ENCODE results near the gene SYTL1. TPM values are rescaled to one million over a fixed set of nuclear protein-coding genes. Genes with fewer than 3 reads are reported as not detected.

Gene SYTL1
- total RNA-seq, 4 donors from 2014 or later, result 12.4 to 23.9 (median 18.4) TPM

DNA sequence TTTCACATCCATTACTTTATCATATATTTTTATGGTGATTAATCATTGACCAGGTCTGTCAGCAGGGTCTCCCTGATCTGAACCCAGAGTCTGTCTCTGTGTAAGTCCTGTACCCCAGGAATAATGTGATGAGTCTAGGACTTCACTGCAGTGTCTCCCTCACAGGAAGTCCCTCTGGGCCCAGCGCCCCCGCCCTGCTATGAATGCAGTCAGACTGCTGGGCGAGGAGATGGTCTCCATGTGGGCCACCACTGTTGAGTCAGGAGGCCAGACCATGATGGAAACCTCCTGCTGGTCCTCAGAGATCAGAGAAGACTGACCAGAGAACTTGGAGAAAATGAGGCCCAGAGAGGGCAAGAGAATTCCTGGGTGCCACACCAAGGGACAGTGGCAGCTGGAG is 10.4 kb upstream of the SYTL1 start:
- no peak overlapping the region for H3K27ac ChIP-seq
- TF ChIP-seq, protein P1, sequence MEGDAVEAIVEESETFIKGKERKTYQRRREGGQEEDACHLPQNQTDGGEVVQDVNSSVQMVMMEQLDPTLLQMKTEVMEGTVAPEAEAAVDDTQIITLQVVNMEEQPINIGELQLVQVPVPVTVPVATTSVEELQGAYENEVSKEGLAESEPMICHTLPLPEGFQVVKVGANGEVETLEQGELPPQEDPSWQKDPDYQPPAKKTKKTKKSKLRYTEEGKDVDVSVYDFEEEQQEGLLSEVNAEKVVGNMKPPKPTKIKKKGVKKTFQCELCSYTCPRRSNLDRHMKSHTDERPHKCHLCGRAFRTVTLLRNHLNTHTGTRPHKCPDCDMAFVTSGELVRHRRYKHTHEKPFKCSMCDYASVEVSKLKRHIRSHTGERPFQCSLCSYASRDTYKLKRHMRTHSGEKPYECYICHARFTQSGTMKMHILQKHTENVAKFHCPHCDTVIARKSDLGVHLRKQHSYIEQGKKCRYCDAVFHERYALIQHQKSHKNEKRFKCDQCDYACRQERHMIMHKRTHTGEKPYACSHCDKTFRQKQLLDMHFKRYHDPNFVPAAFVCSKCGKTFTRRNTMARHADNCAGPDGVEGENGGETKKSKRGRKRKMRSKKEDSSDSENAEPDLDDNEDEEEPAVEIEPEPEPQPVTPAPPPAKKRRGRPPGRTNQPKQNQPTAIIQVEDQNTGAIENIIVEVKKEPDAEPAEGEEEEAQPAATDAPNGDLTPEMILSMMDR (IDR thresholded peaks at IDR 0.05), result no peak
- TF ChIP-seq POLR2A (IDR thresholded peaks at IDR 0.05), result no peak
- no peaks in the 10 kb centered on the region for H3K9me3 ChIP-seq
- peaks cover 10 to 41% of the 10 kb centered on the region in 2 donors for H3K36me3 ChIP-seq
- intact Hi-C loops (cut with DNase I), result no loop called here
- 94 to 95% methylated on average over 3 of the region's 3 CpGs for whole genome bisulfite sequencing, 2 donors
- H3K27me3 ChIP-seq, result no peaks in the 10 kb centered on the region
- no peaks in the 10 kb centered on the region for H3K4me1 ChIP-seq
- no peak overlapping the region for H3K4me3 ChIP-seq (replicated peaks in 1 of 3)
- DNase-seq, result no peak

DNA sequence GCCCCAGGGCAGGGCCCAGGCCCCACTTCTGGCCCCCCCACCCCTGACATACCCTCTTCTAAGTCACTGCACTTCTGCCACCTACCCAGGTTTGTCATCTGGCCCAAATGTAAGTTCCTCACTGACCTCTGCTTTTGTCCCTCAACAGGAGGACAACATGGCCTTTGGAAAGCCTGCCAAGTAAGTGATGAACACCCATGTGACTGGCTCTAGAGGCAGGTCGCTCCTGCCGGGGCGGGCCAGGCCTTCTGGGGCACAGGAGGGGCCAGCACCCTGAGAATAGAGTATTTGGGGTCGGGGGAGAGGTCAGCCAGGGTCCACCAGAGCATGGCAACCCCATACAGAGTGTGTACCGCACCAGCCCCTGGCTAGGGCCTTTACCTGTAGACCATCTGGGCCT is 9.9 kb upstream of the SYTL1 start:
- no peaks in the 10 kb centered on the region for H3K27me3 ChIP-seq
- DNase-seq, result no peak
- H3K4me3 ChIP-seq (replicated peaks in 1 of 3), result no peak overlapping the region
- TF ChIP-seq POLR2A (IDR thresholded peaks at IDR 0.05), result no peak
- TF ChIP-seq, protein P1 (IDR thresholded peaks at IDR 0.05), result no peak
- H3K4me1 ChIP-seq, result no peaks in the 10 kb centered on the region
- H3K9me3 ChIP-seq, result no peaks in the 10 kb centered on the region
- WGBS, 2 donors, result 92 to 100% methylated on average over 1 to 5 of the region's 5 CpGs
- peaks cover 10 to 44% of the 10 kb centered on the region in 2 donors for H3K36me3 ChIP-seq
- H3K27ac ChIP-seq, result no peak overlapping the region
- intact Hi-C loops (cut with DNase I), result no loop called here

DNA sequence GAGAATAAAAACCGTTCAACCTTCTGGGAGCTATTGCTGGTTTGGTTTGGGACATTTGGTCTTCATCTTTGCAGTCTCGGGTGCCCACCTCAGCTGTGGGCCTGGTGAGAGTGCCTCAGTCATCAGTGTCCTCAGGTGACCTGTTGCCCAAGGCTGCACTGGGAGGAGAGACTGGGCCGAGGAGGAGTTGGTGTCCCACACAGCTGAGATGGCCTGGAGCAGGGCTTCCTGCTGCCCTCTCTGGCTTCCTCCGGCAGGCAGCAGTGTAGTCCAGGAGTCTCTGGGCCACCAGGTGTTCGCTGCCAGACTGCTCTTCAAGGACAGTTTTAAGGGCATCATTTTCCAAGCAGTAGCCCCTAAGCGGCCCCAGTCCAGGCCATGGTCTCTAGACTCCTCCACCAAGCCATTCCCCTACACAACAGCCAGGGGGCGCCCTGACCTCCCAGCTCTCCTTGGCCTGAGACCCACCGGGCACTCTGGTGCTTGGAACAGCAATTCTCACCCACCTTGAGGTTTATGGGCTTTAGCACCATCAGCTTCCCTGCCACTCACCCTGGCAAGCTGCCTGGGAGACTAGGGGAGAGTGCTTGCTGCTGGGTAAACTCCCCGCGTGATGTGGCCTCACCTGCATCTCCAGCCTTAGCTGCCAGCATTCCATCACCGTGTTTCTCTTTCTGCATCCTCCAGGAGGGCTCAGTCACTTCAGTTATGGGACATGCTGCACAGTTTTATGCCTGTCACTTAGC is 9.1 kb upstream of the SYTL1 start:
- intact Hi-C loops (cut with DNase I), result no loop called here
- H3K4me3 ChIP-seq (replicated peaks in 1 of 3), result no peak overlapping the region
- H3K4me1 ChIP-seq, result no peaks in the 10 kb centered on the region
- WGBS, 2 donors, result 62 to 79% methylated on average over 7 to 11 of the region's 11 CpGs
- H3K27ac ChIP-seq, result no peak overlapping the region
- no peak for TF ChIP-seq POLR2A (IDR thresholded peaks at IDR 0.05)
- TF ChIP-seq, protein P1 (IDR thresholded peaks at IDR 0.05), result peak; percentile 28 to 78 (median 62)
- DNase-seq, result peak in 1 of 2 donors; percentile 30
- H3K27me3 ChIP-seq, result no peaks in the 10 kb centered on the region
- peaks cover 10 to 44% of the 10 kb centered on the region in 2 donors for H3K36me3 ChIP-seq
- H3K9me3 ChIP-seq, result no peaks in the 10 kb centered on the region

DNA sequence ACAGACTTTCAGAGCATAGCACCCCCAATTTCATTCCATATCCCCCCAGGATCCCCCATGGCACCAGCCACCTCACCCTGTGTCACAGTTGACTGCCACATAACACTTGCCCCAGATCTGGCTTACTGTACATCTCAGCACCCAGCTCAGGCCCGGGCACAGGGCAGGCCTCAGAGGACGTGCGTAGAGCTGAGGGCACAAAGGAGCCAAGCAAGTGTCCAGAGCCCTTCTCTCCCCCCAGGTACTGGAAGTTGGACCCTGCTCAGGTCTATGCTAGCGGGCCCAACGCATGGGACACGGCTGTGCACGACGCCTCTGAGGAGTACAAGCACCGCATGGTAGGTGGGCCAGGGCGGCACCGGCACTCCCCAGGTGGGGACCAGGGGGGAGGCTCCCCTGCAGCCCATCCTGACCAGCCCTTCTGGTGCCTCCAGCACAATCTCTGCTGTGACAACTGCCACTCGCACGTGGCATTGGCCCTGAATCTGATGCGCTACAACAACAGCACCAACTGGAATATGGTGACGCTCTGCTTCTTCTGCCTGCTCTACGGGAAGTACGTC is 8.0 kb upstream of the SYTL1 start:
- intact Hi-C loops (cut with DNase I), result no loop called here
- WGBS, 2 donors, result 95% methylated on average over 13 of the region's 17 CpGs; no CpG with 5 or more reads in 1 of the 2 donors
- H3K4me1 ChIP-seq, result no peaks in the 10 kb centered on the region
- no peak overlapping the region for H3K27ac ChIP-seq
- no peaks in the 10 kb centered on the region for H3K9me3 ChIP-seq
- H3K27me3 ChIP-seq, result no peaks in the 10 kb centered on the region
- H3K4me3 ChIP-seq (replicated peaks in 1 of 3), result no peak overlapping the region
- DNase-seq, result no peak
- TF ChIP-seq, protein P1 (IDR thresholded peaks at IDR 0.05), result no peak
- no peak for TF ChIP-seq POLR2A (IDR thresholded peaks at IDR 0.05)
- H3K36me3 ChIP-seq, result peaks cover 10 to 44% of the 10 kb centered on the region in 2 donors

Data from thyroid gland (tissue), 4 donors.